MM.1S (cell line): Measurements from ENCODE around the gene NR1H2.

Source experiments
- DNase-seq: peaks from one replicate; pipeline ENCODE4 v3.0.0-alpha.2; 2015
- H2AFZ ChIP-seq: fragments of 300-600 bp; sonication (generic); 2 replicates; pipeline ENCODE4 v1.6.0; 2016; ENCODE audit warnings: antibody characterized with exemption, low read length
- H3F3A ChIP-seq: fragments of 300-600 bp; sonication (generic); 2 replicates; pipeline ENCODE4 v1.6.1; 2016; ENCODE audit warnings: mild to moderate bottlenecking, antibody characterized with exemption, low read length, moderate library complexity, mixed read lengths; ENCODE audit not compliant: insufficient read depth
- H3K27ac ChIP-seq: fragments of 300-600 bp; sonication (generic); 2 replicates; pipeline ENCODE4 v1.5.1; 2016; ENCODE audit warnings: mild to moderate bottlenecking, low read length
- H3K27me3 ChIP-seq: fragments of 300-600 bp; sonication (generic); replicated peaks from 2 replicates; pipeline ENCODE4 v1.6.0; 2016; ENCODE audit warnings: low read length; ENCODE audit not compliant: insufficient read depth
- H3K36me3 ChIP-seq: fragments of 300-600 bp; sonication (generic); replicated peaks from 2 replicates; pipeline ENCODE4 v1.6.1; 2016; ENCODE audit warnings: mild to moderate bottlenecking, low read length, mixed read lengths; ENCODE audit not compliant: insufficient read depth
- H3K4me1 ChIP-seq: fragments of 300-600 bp; sonication (generic); 2 replicates; pipeline ENCODE4 v1.6.1; 2016; ENCODE audit warnings: low read length, mixed read lengths
- H3K4me2 ChIP-seq: fragments of 300-600 bp; sonication (generic); 2 replicates; pipeline ENCODE4 v1.6.0; 2016; ENCODE audit warnings: low read depth, low read length
- H3K4me3 ChIP-seq: fragments of 300-600 bp; sonication (generic); 2 replicates; pipeline ENCODE4 v1.5.1; 2016; ENCODE audit warnings: low read length, mixed read lengths
- H3K79me2 ChIP-seq: fragments of 300-600 bp; sonication (generic); 2 replicates; pipeline ENCODE4 v1.6.1; 2016; ENCODE audit warnings: mixed run types, low read length, mixed read lengths
- H3K9ac ChIP-seq: fragments of 300-600 bp; sonication (generic); 2 replicates; pipeline ENCODE4 v1.6.1; 2016; ENCODE audit warnings: low read length, mixed read lengths
- H3K9me2 ChIP-seq: fragments of 300-600 bp; sonication (generic); replicated peaks from 2 replicates; pipeline ENCODE4 v1.6.1; 2016; ENCODE audit warnings: mild to moderate bottlenecking, low read length, mixed read lengths; ENCODE audit not compliant: insufficient read depth
- H3K9me3 ChIP-seq: fragments of 300-600 bp; sonication (generic); replicated peaks from 2 replicates; pipeline ENCODE4 v1.6.1; 2016; ENCODE audit warnings: mild to moderate bottlenecking, low read length, mixed read lengths; ENCODE audit not compliant: insufficient read depth
- H4K20me1 ChIP-seq: fragments of 300-600 bp; sonication (generic); 2 replicates; pipeline ENCODE4 v1.6.1; 2016; ENCODE audit warnings: mild to moderate bottlenecking, low read length, moderate library complexity, mixed read lengths; ENCODE audit not compliant: insufficient read depth
- EZH2 ChIP-seq: fragments of 300-600 bp; sonication (generic); optimal IDR thresholded peaks from 2 replicates; pipeline ENCODE3; 2017; ENCODE audit warnings: low read depth, mild to moderate bottlenecking, antibody characterized with exemption, low read length, mixed read lengths
- EZH2phosphoT487 ChIP-seq: fragments of 300-600 bp; sonication (generic); IDR thresholded peaks from 2 replicates; pipeline ENCODE4 v1.6.1; 2018; ENCODE audit warnings: antibody characterized with exemption, low read length
- TF ChIP-seq, protein P1 (sequence below): fragments of 300-600 bp; sonication (generic); IDR thresholded peaks from 2 replicates; pipeline ENCODE4 v1.5.1; 2016; ENCODE audit warnings: antibody characterized with exemption, low read length, mixed read lengths

The NR1H2 gene

DNA sequence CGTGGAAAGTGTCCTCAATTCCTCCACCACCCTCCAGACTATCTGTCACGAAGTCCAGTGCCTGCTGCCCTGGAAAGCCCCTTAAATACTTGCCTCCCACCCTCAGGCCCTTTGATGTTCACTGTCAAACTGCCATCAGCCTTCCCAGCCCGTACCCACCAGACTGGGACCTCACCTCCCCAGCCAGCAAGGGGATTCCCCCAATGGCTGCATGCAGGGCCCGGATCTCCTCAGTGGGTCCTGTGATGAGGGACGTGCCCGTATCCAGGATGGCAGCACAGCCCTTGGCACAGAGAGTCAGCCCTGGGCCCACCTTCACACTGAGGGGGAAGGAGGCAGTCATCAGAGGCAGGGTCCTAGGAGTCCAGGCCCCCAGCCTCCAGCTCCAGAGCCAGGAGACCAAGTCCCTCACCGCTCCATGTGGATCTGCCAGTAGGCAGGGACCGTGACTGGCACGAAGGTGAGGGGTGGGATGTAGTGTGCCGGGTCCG is 16.9 kb upstream of the NR1H2 start:
- H4K20me1 ChIP-seq = no peaks in the 10 kb centered on the region
- no peak overlapping the region for H3K27ac ChIP-seq
- no peaks in the 10 kb centered on the region for H3K79me2 ChIP-seq
- no peak overlapping the region for H3K4me3 ChIP-seq
- no peak for DNase-seq
- no peaks in the 10 kb centered on the region for H3K36me3 ChIP-seq
- no peak overlapping the region for H2AFZ ChIP-seq
- peaks cover 88% of the 10 kb centered on the region for H3K27me3 ChIP-seq
- H3K4me2 ChIP-seq = no peak overlapping the region
- TF ChIP-seq EZH2phosphoT487 (no peak), EZH2 (no peak)
- TF ChIP-seq, protein P1, sequence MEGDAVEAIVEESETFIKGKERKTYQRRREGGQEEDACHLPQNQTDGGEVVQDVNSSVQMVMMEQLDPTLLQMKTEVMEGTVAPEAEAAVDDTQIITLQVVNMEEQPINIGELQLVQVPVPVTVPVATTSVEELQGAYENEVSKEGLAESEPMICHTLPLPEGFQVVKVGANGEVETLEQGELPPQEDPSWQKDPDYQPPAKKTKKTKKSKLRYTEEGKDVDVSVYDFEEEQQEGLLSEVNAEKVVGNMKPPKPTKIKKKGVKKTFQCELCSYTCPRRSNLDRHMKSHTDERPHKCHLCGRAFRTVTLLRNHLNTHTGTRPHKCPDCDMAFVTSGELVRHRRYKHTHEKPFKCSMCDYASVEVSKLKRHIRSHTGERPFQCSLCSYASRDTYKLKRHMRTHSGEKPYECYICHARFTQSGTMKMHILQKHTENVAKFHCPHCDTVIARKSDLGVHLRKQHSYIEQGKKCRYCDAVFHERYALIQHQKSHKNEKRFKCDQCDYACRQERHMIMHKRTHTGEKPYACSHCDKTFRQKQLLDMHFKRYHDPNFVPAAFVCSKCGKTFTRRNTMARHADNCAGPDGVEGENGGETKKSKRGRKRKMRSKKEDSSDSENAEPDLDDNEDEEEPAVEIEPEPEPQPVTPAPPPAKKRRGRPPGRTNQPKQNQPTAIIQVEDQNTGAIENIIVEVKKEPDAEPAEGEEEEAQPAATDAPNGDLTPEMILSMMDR = no peak
- H3K9me2 ChIP-seq = no peaks in the 10 kb centered on the region
- no peaks in the 10 kb centered on the region for H3K9me3 ChIP-seq
- no peak overlapping the region for H3K9ac ChIP-seq
- H3F3A ChIP-seq = no peaks in the 10 kb centered on the region
- no peaks in the 10 kb centered on the region for H3K4me1 ChIP-seq

DNA sequence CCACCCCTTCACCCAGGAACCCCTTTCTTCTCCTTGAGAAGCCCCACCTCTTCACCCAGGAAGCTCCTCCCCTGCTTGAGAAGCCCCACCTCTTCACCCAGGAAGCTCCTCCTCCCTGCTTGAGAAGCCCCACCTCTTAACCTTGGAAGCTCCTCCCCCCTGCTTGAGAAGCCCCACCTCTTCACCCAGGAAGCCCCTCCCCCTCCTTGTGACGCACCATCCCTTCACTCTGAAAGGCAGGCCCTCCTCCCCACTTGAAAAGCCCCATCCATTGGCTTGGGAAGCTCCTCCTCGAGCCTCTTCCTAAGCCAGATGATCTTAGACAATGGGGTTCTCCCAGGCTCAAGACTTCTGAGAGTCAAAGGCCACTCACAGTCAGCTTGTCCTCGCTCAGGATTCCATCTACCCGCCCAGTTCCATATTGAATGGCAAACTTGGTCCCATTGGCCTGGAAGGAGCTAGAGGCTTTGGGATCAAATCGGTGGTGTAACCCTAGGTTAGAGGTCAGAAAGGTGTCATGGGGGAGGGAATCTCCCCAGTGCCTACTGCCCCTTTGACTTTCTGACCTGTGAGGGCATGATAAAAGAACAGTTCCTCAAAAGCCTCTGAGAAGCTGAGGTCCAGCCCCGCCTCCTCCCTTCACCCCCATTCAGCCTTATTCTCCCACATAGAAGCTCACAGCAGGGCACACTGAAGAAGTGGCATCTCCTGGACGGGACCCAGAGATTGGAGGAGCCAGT is 14.8 kb upstream of the NR1H2 start:
- H3K36me3 ChIP-seq = no peaks in the 10 kb centered on the region
- no peaks in the 10 kb centered on the region for H4K20me1 ChIP-seq
- no peak overlapping the region for H3K4me3 ChIP-seq
- H3K27me3 ChIP-seq = peaks cover 83% of the 10 kb centered on the region
- H3K4me1 ChIP-seq = peaks cover 5% of the 10 kb centered on the region; the same call in 1 of the 2 replicates
- no peak overlapping the region for H2AFZ ChIP-seq
- H3K9me2 ChIP-seq = no peaks in the 10 kb centered on the region
- H3K9ac ChIP-seq = no peak overlapping the region
- H3K4me2 ChIP-seq = no peak overlapping the region
- DNase-seq = peak; percentile 2
- no peak overlapping the region for H3K27ac ChIP-seq
- no peaks in the 10 kb centered on the region for H3K79me2 ChIP-seq
- no peaks in the 10 kb centered on the region for H3K9me3 ChIP-seq
- no peaks in the 10 kb centered on the region for H3F3A ChIP-seq
- TF ChIP-seq, protein P1 = no peak
- TF ChIP-seq EZH2 (no peak), EZH2phosphoT487 (no peak)

DNA sequence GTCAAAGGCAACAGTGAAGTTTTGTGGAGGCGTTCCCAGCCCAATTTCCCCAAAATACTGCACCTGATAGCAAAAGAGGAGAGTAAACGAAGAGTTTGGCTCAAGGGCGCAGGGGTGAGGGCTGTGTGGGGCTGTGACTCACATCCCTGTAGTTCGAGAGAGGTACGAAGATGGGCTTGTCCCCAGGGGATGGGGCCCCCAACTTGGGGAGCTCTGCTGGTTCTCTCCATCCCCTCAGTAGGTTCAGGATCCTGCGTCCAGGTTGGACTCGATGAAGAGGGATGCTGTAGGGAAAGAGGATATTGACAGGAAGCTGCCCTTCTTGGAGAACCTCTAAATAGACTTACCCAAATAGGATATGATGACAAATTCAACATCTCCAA is 14.2 kb upstream of the NR1H2 start:
- no peak for DNase-seq
- H3K36me3 ChIP-seq = no peaks in the 10 kb centered on the region
- H3K27ac ChIP-seq = no peak overlapping the region
- no peaks in the 10 kb centered on the region for H3K9me2 ChIP-seq
- H3K4me3 ChIP-seq = no peak overlapping the region
- H3F3A ChIP-seq = no peaks in the 10 kb centered on the region
- no peak overlapping the region for H2AFZ ChIP-seq
- H3K4me1 ChIP-seq = peaks cover 5% of the 10 kb centered on the region; the same call in 1 of the 2 replicates
- H3K79me2 ChIP-seq = no peaks in the 10 kb centered on the region
- peaks cover 85% of the 10 kb centered on the region for H3K27me3 ChIP-seq
- no peak for TF ChIP-seq EZH2
- no peak for TF ChIP-seq EZH2phosphoT487
- TF ChIP-seq, protein P1 = no peak
- no peak overlapping the region for H3K4me2 ChIP-seq
- no peak overlapping the region for H3K9ac ChIP-seq
- H3K9me3 ChIP-seq = no peaks in the 10 kb centered on the region
- H4K20me1 ChIP-seq = no peaks in the 10 kb centered on the region
